Erythroblast (primary cell): ENCODE results near the gene PEX3.
A peak's percentile ranks its signal among the peaks of the same experiment; 100 is the strongest.
"Not testable (repeated sequence)": the region's sequence is repeated elsewhere in the genome, so short reads cannot be mapped to it uniquely, and the experiment has no call there.

Experiments used
- DNase-seq, 2 experiments: peaks; one replicate each; lab custom pipeline; 2025; lab: John Stamatoyannopoulos, UW
- GATA1 ChIP-seq: IDR thresholded peaks from 2 replicates; pipeline ENCODE4 v1.6.1; 2011; ENCODE audit warnings: low read depth, mild to moderate bottlenecking, control low read depth, low read length, moderate library complexity
- POLR2A ChIP-seq: IDR thresholded peaks from 2 replicates; pipeline ENCODE4 v1.6.1; 2011; ENCODE audit warnings: mild to moderate bottlenecking, low read length

The PEX3 gene

GRCh38 chr6:143468026-143468425, 17.4 kb downstream of the PEX3 start:
- DNase-seq = no peak
- no peak for TF ChIP-seq GATA1
- no peak for TF ChIP-seq POLR2A

DNA sequence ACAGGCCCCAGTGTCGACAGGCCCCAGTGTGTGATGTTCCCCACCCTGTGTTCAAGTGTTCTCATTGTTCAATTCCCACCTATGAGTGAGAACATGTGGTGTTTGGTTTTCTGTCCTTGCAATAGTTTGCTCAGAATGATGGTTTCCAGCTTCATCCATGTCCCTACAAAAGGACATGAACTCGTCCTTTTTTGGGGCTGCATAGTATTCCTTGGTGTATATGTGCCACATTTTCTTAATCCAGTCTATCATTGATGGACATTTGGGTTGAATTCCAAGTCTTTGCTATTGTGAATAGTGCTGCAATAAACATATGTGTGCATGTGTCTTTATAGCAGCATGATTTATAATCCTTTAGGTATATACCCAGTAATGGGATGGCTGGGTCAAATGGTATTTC, 18.2 kb downstream of the PEX3 start:
- DNase-seq = not testable (repeated sequence)

DNA sequence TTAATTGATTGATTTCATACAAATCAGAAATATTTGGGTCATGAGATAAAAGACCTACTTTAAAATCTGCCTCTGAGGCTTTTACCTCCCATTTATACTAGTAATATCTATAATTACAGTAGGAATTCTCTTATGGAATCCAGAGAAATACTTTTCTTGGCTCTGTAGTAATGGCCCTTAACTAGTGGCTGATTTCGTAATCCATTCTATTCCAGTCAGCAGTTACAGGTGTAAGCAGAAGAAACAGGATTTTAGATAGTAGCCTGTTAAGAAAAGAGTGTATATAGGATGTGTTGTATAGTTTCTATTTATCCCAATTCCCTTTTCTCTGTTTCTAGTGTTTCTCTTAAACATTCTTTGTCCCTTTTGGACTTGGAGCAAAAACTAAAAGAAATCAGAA, 21.2 kb downstream of the PEX3 start:
- TF ChIP-seq GATA1 (no peak), POLR2A (no peak)
- DNase-seq = no peak

- no peak for TF ChIP-seq GATA1
- TF ChIP-seq POLR2A = no peak
- DNase-seq = no peak
Observed at GRCh38 chr6:143476545-143476944, 25.9 kb downstream of the PEX3 start.

- no peak for DNase-seq
- no peak for TF ChIP-seq POLR2A
- no peak for TF ChIP-seq GATA1
Observed at GRCh38 chr6:143478479-143479062, 28.0 kb downstream of the PEX3 start.

DNA sequence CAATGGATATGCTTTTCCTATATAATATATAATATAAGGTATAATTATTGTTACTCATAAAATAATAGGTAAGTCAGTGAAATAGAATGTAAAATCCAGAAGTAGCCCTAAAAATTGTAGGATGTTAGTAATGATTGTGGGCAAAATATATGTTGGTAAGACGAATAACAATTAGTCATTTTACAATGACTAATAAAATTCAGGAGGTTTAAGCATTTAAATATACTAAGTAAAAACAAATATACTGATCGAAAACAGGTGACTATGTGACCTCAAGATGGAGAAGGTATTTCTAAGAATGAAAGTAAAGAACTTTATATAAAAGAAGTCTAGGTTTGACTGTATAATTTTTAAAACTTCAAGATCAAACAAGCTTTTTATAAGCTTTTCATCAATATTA, 32.0 kb downstream of the PEX3 start:
- no peak for DNase-seq

DNA sequence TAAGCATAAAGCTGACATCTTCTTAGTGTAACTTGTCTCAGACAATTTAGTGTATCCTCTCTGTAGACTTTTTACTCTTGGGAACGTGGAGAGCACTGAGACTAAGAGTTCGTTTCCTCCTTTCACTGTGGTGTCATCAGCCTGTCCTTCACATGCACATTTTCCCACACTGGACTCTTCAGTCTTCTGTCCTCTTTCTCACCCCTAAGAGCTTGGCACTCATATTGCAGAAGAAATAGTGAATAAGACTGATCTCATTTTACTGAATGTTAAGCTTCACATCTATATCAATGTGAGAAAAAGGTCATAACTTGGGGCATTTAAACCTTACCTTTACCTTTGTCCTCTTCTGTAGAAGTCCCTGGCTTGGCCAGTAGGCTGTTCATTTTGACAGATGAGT, 35.4 kb downstream of the PEX3 start:
- no peak for DNase-seq
- no peak for TF ChIP-seq GATA1
- TF ChIP-seq POLR2A = no peak

More for the DNA sequence above, 32.0 kb downstream of the PEX3 start:
- TF ChIP-seq GATA1 (no peak), POLR2A (no peak)

- TF ChIP-seq GATA1 (no peak), POLR2A (no peak)
- no peak for DNase-seq
Observed at GRCh38 chr6:143486752-143487151, 36.1 kb downstream of the PEX3 start.

GRCh38 chr6:143490244-143490643, 39.6 kb downstream of the PEX3 start:
- TF ChIP-seq GATA1 (no peak), POLR2A (no peak)
- DNase-seq = no peak

- no peak for DNase-seq
- TF ChIP-seq GATA1 (no peak), POLR2A (no peak)
Observed at GRCh38 chr6:143490775-143491174, 40.2 kb downstream of the PEX3 start.

GRCh38 chr6:143496974-143497373, 46.4 kb downstream of the PEX3 start:
- no peak for TF ChIP-seq POLR2A
- no peak for TF ChIP-seq GATA1
- no peak for DNase-seq

DNA sequence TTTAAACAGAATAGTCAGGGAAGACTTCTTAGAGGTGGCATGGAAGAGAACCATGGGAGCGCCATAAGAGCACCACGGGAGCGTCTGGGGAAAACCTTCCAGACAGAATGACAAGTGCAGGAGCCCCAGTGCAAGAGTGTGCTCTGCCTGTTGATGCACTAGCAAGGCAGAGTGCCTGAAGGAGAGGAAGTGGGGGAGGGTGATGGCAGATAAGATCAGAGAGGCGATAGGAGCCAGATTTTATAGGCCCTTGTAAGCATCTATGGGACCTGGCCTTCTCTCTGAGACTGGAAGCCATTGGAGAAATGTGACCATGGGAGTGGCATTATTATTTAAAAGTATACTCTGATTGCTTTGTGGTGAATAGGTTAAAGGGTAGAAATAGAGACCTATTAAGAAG, 47.8 kb downstream of the PEX3 start:
- no peak for DNase-seq
- no peak for TF ChIP-seq GATA1
- TF ChIP-seq POLR2A = no peak

DNA sequence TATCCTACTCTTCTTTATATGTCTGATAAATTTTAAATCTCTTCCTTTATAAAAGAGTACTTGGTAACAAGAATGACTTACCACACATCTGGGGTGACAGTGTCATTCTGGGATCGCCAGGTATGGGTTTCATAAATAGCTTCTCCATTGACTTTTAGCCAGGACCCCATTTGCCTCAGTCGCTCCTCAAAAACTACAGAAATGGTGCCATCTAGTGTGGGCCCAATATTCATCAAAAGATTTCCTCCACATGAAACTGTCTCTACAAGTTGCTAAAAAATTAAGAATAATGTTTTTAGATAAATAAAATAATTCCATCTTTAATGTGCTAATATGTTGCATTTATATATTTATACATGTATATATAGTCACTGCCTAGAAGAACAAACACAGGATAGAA, 51.2 kb downstream of the PEX3 start:
- peak in 1 of 2 experiments; percentile 5 for DNase-seq
- TF ChIP-seq POLR2A = no peak
- no peak for TF ChIP-seq GATA1

GRCh38 chr6:143504369-143504768, 53.8 kb downstream of the PEX3 start:
- no peak for DNase-seq
- no peak for TF ChIP-seq GATA1
- no peak for TF ChIP-seq POLR2A

- no peak for TF ChIP-seq GATA1
- no peak for TF ChIP-seq POLR2A
Observed at GRCh38 chr6:143505111-143505510, 54.5 kb downstream of the PEX3 start.

GRCh38 chr6:143505537-143505936, 54.9 kb downstream of the PEX3 start:
- DNase-seq = no peak
- TF ChIP-seq POLR2A (no peak), GATA1 (no peak)

More at GRCh38 chr6:143505111-143505510, 54.5 kb downstream of the PEX3 start:
- no peak for DNase-seq
